Fibroblast of skin of scalp (primary cell): Measurements from ENCODE around the gene EDA. TPM values are rescaled to one million over a fixed set of nuclear protein-coding genes. Genes with fewer than 3 reads are reported as not detected.

ENCODE experiments used
- DNase-seq: peaks from one replicate; pipeline ENCODE4 v3.0.0-alpha.2; 2013
- polyA plus RNA-seq, 2 experiments: library from polyadenylated mRNA; unstranded; fragments of 120-200 nt; gene quantifications; one replicate each; pipeline ENCODE4 v1.2.1, GENCODE V29; 2013; ENCODE audit not compliant: insufficient read length in 2 of 2

The EDA gene
- polyA plus RNA-seq (2013, experiment 1 of 2; ENCODE audit: insufficient read length), result 3.8 TPM
- 3.6 TPM for polyA plus RNA-seq (2013, experiment 2 of 2; ENCODE audit: insufficient read length)

DNA sequence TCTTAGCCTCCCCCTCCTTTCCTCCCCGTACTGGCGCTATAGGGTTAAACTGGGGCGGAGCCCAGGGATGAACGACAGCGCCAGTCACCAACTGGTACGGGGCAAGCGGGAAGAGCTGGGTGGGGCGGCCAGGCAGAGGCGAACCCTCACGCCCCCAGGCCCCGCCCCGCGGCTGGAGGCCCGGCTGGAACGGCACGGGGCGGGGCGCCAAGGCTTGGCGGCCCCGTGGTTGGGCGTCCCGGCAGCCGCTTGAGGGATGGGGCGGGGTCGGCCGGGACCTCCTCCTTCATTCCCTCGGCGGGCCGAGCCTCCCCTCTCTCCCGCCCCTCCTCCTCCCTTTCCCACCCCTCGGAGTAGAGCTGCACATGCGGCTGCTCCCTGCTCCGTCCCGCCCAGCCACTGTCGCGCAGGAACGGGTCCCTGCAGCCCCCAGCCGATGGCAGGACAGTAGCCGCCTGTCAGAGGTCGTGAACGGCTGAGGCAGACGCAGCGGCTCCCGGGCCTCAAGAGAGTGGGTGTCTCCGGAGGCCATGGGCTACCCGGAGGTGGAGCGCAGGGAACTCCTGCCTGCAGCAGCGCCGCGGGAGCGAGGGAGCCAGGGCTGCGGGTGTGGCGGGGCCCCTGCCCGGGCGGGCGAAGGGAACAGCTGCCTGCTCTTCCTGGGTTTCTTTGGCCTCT is at the start of gene EDA:
TSS of gene EDA (plus strand) at position 335 of the 678 bp plus-strand sequence.
- DNase-seq, result peak; percentile 90

DNA sequence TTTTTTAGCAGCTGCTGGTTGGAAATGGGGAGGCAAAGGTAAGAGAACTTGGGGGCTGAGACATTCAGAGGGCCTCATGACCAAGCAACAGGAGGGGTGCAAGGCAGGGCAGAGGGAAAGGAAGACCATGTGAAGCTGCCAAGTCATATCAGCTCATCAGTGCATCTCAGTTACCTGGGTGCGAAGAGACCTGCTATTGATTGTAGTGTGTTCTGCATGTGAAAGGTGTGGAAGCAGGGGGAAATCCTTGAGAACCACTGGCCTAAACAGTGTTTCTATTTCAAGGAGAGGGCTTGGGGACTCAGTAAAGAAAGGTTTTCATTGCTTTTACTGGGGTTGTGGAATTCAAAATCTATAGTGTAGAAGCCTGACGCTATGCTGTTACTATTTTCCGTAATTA is 47.1 kb upstream of the EDA start:
- DNase-seq, result no peak

DNA sequence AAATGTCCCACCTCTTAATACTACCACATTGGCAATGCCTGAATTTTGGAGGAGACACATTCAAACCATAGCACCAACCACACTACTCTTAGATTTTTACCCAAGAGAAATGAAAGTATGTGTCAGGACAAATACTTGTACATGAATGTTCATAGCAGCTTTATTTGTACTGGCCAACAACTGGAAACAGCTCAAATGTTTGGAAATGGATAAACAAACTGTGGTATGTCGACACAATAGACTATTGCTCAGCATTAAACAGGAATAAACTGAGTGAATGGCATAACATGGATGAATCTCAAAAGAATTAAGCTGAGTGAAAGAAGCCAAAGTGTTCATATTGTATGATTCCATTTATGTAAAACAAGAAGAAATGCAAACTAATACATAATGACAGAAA is 18.5 kb upstream of the EDA start:
- no peak for DNase-seq

DNA sequence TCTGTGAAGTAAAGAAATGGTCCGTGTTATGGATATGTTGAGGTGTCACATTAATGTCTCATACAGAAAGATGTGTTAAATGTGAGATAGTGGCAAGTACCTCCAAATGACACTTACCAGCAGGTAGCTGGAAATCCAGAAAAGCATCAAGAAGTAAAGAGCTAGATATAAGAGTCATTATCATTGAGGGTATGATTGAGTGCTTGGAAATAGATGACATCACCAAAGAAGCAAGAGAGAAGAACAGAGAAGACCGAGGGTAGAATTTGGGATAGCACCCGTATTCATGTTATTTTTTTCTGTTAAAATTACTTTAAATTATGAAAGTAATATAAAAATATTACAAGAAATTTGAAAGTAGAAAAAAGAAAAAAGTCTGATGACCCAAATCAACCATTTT is 15.7 kb upstream of the EDA start:
- no peak for DNase-seq

DNA sequence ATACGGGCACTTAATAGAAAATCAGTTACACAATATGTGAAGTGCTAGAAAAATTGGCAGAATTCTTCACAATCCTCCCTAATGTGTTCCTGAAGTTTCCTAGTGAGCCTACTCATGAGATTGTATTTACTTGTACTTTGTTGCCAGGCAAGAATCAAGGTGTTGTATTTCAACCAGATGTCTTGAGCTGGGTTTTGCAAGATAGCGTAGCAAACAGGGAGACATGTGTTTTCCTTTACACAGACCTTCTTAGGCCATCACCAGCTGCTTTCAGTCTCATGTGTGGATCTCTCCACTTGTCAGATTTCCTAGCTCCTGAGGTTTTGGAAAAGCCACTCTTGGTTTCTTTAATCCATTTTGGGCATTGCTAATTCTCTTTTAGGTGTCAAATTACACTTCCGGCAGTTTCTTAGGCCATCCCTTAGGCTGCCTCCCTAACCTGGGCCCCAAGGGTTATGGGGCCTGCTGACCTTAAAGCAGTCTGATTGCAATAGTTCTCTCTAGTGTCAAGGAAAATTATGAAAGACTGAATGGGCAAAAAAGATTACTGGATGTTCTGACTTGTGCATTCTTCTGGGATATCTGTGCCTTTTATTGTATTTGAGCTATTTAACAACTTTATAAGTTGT is 12.2 kb upstream of the EDA start:
- no peak for DNase-seq

DNA sequence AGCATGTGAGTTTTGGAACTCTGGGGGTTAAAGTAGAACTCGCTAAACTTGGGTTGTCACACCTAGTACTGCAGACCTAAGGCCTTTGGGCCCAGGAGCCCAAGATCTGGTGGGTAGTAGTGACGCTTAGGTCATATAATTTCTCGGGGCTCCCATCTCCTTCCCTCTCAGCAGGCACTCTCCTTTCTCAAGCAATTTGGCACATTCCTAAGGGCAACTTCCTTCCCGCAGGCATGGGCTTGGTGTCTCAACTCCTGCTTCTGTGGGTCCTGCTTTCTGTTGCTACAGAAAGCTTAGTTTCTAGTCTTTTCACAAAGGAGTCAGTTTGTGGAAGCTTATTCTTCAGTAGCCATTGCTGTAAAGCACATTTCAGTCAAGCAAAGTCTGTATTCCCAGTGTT is 10.4 kb upstream of the EDA start:
- DNase-seq, result no peak

DNA sequence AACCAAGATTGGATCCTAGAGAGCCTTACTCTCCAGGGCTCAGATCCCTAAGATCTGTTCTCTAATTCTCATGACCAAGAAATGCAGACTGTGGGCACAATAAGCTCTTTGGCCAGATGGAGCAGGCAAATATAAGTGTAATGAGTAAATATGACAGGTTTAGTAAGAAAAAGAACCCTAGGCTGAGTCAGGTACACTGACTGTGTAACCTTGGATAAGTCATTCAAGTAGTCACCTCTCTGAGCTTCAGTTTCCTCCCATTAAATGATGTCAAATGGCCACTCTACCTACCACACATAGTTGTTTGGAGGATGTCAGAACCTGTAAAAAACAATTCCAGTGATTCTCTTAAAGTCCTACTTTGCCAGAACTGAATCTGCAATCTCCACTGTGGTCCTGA is 8.3 kb upstream of the EDA start:
- no peak for DNase-seq

DNA sequence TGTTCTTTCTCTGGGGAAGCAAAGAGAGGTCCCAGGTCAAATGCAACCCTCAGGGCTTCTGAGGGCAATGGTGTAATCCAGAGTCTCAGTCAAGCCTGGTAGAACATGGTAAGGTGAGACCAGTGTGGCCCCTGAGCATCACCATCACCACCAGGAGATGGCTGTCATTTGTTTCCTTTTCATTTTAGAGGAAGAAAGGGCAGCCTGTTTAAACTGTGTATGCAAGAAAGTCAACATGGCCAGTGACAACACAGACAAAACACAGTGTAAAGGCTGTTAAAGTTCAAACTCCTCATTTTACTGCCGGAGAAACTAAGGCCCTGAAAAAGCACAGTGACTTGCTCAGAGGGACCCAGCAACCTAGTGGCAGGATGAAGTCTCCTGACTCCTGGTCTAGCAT is 2.0 kb upstream of the EDA start:
- DNase-seq, result no peak

DNA sequence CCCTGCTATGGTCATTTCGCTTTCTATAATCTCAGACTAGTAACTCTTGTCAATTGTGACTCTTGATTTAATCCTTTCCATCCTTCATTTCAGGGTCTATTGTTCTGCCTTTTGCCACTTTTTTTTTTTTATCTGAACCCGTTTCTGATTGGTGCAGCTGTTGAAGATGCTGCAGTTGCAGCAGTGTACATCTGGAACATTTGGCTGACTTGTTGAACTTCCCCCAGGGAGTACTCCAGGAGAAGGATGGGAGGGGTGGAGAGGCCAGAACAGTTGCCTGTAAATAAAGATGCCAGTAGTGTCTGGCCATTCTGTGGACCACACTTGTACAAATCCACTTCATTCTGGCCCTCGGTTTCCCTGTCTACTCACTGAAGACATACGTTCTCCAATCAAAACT is 1.0 kb upstream of the EDA start:
- no peak for DNase-seq

DNA sequence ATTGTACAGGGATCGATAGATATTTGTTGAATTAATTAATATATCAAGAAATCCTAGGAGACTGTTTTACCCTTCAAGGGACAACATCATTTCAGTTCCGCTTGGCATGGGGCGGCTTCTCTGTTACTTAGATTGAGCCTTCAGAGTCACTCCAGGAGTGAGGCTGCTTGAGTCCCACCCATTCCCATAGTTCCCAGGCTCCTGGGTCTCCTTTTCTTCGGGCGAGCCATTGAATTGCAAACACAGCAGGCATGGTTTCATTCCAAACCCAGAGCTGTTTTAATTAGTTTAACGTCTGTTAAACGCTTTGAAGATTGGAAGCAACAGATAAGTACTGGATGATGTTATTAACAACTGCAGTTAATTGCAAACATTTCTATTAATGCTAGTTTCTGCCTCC is 571 bp upstream of the EDA start:
- DNase-seq, result no peak

DNA sequence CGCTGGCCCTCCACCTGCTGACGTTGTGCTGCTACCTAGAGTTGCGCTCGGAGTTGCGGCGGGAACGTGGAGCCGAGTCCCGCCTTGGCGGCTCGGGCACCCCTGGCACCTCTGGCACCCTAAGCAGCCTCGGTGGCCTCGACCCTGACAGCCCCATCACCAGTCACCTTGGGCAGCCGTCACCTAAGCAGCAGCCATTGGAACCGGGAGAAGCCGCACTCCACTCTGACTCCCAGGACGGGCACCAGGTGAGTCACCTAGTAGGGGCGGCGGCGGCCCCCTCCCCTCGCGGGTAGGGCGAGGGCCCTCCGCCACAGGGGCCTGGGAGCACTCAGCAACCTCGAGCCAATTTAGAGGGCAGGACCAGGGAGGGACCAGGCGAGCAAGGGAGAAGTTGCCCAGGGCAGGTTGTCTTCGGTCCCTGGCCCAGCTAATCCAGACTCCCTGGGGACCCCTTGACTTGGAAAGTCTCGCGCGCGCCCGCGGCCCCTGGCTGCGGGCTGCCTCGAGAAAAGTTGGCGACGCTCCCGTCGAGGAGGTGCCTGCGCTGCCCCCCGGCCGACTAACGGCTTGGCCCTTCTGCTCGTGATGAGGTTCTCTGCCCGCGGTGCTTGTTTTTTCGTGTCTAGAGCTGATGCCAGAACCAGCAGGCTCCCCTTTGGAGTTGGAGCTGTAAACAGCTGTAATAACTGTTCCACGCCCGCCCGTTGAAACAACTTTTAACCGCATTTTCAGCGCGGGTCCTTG is 717 bp downstream of the EDA start:
- DNase-seq, result no peak

DNA sequence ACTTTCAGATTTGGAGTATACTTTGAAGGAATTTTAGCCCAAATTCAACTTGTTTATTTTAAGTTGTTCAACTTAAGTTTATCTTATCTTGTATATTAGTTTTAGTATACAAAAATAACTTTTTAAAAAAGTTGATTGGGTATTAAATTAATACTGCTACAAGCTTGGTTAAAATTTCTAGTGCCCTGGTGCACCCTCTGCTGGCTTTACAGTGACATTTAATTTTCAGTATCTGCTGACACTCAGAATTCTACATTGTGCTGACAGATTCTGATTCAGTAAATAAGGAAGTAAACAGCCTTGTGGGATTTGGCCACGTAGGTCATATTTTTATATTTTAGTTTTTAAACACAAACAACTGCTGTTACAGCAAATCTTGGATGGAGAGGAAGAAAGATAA is 2.9 kb downstream of the EDA start:
- no peak for DNase-seq

DNA sequence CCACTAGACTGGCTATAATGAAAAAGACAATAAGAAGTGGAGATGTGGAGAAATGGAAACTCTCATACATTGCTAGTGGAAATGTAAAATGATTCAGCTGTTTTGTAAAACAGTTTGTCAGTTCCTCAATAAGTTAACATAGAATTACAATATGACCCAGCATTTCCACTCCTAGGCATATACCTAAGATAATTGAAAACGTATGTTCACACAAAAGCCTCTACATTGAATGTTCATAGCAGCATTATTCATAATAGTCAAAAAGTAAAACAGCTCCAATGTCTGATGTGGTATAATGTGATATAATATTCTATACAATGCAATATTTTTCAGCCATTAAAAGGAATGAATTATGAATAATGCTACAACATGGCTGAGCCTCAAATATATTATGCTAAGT is 10.2 kb downstream of the EDA start:
- no peak for DNase-seq

DNA sequence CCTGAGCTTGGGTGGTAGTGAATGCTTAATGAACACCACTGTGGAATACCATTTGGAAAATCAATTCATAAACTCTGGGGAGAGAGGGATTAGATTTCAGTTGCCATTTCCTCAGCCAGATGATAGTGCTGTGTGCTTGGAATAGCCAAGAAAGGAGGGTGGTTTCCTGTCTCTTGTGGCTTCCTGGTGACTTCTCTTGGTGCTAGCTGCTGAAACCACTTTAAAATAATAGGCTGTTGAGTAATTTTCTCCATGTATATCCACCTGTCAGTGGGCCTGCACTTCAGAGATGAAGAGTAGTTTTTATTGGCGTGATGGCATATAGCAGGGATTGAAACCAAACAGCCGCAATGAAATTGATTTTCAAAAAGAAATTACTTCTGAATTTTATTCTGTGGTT is 11.8 kb downstream of the EDA start:
- DNase-seq, result no peak

DNA sequence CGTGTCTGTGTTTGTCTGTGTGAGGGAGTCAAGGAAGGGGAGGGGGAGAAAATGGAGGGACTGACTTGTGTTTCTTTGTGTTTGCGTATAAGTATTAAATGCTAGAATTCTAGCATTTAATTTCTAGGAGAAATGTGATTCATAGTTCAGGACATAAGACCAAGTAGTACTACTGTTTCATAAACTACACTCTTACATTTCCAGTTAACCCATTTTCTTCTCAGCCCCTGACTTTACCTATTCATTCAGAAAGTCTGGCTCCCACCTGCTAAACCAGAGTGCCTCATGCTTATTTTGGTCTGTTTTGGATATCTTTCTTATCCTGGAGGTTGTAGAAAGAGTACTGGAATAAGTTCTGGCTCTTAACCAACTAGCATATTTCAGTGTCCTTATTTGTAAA is 14.2 kb downstream of the EDA start:
- DNase-seq, result no peak

DNA sequence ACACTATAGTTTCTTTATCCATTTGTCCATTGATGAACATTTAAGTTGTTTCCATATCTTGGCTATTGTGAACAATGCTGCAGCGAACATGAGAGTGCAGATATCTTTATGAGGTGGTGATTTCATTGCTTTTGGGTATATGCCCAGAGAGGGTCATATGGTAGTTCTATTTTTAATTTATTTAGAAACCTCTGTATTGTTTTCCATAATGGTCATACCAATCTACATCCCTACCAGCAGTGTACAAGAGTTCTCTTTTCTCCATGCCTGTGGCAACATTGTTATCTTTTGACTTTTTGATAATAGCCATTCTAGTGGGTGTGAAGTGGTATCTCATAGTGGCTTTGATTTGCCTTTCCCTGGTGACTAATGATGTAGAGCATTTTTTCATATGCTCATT is 48.8 kb downstream of the EDA start:
- no peak for DNase-seq

DNA sequence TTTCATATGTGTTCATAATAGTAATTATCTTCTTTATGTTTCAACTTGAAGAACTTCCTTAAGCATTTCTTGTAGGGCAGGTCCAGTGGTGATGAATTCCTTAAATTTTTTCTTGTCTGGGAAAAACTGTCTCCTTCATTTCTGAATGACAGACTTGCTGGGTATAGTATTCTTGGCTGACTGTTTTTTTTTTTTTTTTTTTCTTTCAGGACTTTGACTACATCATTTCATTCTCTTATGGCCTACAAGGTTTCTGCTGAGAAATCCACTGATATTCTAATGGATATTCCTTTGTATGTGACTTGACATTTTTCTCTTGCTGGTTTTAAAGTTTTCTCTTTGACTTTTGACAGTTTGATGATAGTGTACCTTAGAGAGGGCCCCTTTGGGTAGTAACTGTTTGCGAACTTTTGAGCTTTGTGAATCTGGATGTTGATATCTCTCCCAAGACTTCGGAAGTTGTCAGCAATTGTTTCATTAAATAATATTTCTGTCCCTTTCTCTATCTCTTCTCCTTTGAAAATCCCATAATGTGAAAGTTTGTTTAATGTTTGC is 54.2 kb downstream of the EDA start:
- DNase-seq, result no peak

DNA sequence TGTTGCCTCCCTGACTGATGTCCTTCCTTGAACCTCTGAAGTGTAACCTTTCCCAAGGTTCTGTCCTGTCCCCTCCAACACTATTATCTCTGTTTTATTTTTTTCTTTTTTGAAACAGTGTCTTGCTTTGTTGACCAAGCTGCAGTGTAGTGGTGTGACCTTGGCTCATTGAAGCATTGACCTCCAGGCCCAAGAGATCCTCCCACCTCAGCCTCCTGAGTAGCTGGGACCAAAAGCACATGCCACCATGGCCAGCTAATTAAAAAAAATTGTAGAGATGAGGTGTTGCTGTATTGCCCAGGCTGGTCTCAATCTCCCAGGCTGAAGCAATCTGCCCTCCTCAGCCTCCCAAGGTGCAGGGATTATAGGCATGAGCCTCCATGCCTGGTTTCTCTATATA is 59.0 kb downstream of the EDA start:
- DNase-seq, result no peak

DNA sequence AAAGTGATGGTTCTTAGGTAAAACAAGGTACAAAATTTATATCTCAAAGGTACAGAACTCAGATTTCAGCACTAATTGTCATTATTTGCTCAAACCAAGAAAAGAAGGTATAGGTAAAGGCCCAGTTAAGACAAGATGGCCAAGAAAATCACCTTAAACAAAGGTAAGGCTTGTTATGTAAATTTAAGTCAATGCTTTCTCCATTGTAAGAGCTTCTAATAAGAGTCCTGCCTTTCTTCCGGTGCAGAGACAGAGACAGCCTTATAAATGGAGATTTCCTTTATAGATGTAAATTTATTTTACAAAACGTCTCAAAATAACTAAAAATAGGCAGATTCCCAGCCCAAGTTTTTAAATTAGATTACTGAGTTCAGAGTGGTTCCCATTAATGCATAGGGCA is 89.9 kb downstream of the EDA start:
- DNase-seq, result no peak

DNA sequence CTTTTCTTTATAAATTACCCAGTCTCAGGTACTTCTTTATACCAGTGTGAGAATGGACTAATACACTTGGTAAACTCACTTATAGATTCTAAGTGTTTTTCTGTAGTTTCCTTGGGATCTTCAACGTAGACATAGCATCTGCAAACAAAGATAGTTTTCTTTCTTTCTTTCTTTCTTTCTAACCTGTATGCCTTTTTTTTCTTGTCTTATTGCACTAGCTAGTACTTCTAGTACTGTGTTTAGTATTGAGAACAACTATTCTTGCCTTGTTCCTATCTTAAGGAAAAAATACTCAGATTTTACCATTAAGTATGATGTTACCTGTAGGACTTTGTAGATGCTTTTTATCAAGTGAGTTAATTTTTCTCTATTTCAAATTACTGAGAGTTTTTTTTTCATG is 102.2 kb downstream of the EDA start:
- DNase-seq, result no peak

DNA sequence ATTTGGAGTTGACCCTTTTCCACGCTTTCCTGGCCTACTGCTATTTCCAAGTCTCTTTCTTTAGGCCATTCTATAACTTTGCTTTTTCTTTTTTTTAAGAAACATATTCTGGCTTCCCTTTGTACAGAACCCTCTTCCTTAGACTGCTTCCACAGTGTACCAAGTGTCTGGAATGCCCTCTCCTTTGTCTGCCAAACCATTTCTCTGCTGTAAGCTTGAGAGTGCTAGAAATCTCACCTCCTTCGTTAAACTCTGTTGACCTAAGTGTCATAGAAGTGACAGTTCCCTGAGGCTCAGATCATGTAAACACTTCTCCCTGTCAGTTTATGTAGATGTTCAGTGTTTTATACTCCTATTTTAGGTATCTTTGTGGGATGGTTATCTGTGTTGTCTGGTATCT is 108.4 kb downstream of the EDA start:
- no peak for DNase-seq

DNA sequence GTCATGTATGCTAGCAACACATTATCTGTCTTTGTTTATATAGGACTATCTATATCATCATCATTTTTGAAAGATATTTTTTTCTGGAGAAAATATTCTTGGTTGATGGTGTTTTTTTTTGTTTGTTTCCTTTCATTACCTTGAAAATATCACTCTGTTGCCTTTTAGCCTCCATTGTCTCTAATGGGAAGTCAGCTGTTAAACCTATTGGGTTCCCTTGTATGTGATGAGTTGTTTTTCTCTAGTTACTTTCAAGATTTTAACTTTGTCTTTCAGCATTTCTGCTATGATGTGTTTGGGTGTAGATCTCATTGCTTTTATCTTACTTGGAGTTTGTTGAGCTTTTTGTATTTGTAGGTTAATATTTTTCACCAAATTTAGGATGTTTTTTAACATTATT is 124.4 kb downstream of the EDA start:
- DNase-seq, result no peak

DNA sequence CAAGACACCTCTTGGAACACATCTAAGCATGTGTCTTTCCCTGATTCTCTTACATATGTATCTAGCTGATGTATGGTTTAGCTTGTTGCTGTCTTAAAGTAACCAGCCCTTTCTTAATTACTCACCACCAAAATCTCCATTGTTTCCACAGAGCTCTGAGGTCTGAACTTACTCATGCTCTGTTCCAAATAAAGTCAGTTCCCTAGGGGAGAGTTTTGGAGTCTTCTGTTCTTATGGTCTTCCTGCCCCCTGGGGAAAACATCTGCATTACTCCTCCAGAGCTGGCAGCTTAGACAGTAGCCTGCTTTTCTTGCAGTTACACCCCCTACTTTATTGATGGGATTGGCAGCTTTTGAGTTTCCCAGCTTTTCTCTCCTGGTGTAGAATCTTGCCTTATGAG is 125.8 kb downstream of the EDA start:
- DNase-seq, result peak; percentile 44

DNA sequence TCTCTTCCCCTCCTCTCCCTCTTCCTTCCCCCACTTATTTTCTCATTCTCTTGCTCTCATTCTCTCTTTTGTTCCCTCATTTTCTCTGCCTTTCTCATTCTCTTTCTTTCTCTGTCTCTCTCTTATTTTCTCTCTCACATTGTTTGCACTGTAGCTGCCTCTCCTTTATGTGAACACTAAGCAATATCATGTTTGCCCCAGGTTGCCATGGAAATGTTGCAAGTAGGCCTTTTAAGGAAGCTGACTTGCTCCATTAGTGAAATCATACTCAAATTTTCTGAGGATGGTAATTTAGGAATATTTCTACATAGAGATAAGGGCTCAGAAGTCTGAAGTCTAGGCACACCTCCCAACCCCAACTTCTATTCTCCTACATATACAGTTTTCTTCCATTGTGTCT is 130.1 kb downstream of the EDA start:
- no peak for DNase-seq
